ENCODE measurements around the gene RAB40B.

The RAB40B gene

GRCh38 chr17:82675476-82676245 is 22.8 kb downstream of the RAB40B start:
- H3K27ac ChIP-seq: peak overlapping the region in 2 of 21 experiments; percentile 26 to 42
- no peak overlapping the region for H3K4me3 ChIP-seq

GRCh38 chr17:82674656-82675475 is 23.6 kb downstream of the RAB40B start:
- Histone ChIP-seq H3K27ac (no peak overlapping the region), H3K4me3 (no peak overlapping the region)

- no peak overlapping the region for H3K27ac ChIP-seq
- no peak overlapping the region for H3K4me3 ChIP-seq
These were observed 27.6 kb downstream of the RAB40B start for GRCh38 chr17:82670661-82671450.

GRCh38 chr17:82668631-82669099 is 29.8 kb downstream of the RAB40B start:
- Histone ChIP-seq H3K4me3 (no peak overlapping the region), H3K27ac (peak overlapping the region in 3 of 21 experiments; percentile 0 to 12 (median 7))

- Histone ChIP-seq H3K27ac (peak overlapping the region in 1 of 21 experiments; percentile 12), H3K4me3 (no peak overlapping the region)
These were observed 30.4 kb downstream of the RAB40B start for GRCh38 chr17:82668024-82668630.

- H3K27ac ChIP-seq: no peak overlapping the region
- no peak overlapping the region for H3K4me3 ChIP-seq
These were observed 30.9 kb downstream of the RAB40B start for GRCh38 chr17:82667668-82668000.

GRCh38 chr17:82666931-82667667 is 31.4 kb downstream of the RAB40B start:
- Histone ChIP-seq H3K27ac (no peak overlapping the region), H3K4me3 (no peak overlapping the region)

GRCh38 chr17:82665891-82666290 is 32.6 kb downstream of the RAB40B start:
- no peak overlapping the region for H3K27ac ChIP-seq
- no peak overlapping the region for H3K4me3 ChIP-seq

GRCh38 chr17:82665217-82665616 is 33.3 kb downstream of the RAB40B start:
- Histone ChIP-seq H3K4me3 (no peak overlapping the region), H3K27ac (no peak overlapping the region)

- Histone ChIP-seq H3K27ac (no peak overlapping the region), H3K4me3 (no peak overlapping the region)
These were observed 33.8 kb downstream of the RAB40B start for GRCh38 chr17:82664701-82665182.

GRCh38 chr17:82664276-82664575 is 34.3 kb downstream of the RAB40B start:
- H3K4me3 ChIP-seq: no peak overlapping the region

GRCh38 chr17:82663381-82664275 is 34.9 kb downstream of the RAB40B start:
- no peak overlapping the region for H3K4me3 ChIP-seq
- no peak overlapping the region for H3K27ac ChIP-seq

More at GRCh38 chr17:82664276-82664575, 34.3 kb downstream of the RAB40B start:
- H3K27ac ChIP-seq: no peak overlapping the region

- Histone ChIP-seq H3K27ac (no peak overlapping the region), H3K4me3 (no peak overlapping the region)
These were observed 35.7 kb downstream of the RAB40B start for GRCh38 chr17:82662711-82663261.

GRCh38 chr17:82661717-82662683 is 36.5 kb downstream of the RAB40B start:
- Histone ChIP-seq H3K4me3 (no peak overlapping the region), H3K27ac (no peak overlapping the region)

GRCh38 chr17:82659886-82660285 is 38.6 kb downstream of the RAB40B start:
- H3K27ac ChIP-seq: no peak overlapping the region
- H3K4me3 ChIP-seq: no peak overlapping the region

- Histone ChIP-seq H3K4me3 (no peak overlapping the region), H3K27ac (no peak overlapping the region)
These were observed 39.6 kb downstream of the RAB40B start for GRCh38 chr17:82658796-82659452.
